Activated CD4-positive, alpha-beta T cell treated with anti-CD3 and anti-CD28 coated beads for 24 hours (primary cell): ENCODE results near the gene SCCPDH.
"Not testable (repeated sequence)": the region's sequence is repeated elsewhere in the genome, so short reads cannot be mapped to it uniquely, and the experiment has no call there.

Source experiments
- DNase-seq, 2 donors: peaks; one replicate each; pipeline ENCODE4 v3.0.0-alpha.2; 2020; ENCODE audit warnings: low read depth in 2 of 2

SCCPDH gene

GRCh38 chr1:246800756-246801155 lies 76.5 kb downstream of the SCCPDH start:
- DNase-seq: no peak

GRCh38 chr1:246801241-246802020 lies 77.2 kb downstream of the SCCPDH start:
- DNase-seq: no peak

GRCh38 chr1:246803373-246803772 lies 79.2 kb downstream of the SCCPDH start:
- no peak for DNase-seq

- DNase-seq: no peak
Measured at GRCh38 chr1:246803883-246804282, 79.7 kb downstream of the SCCPDH start.

GRCh38 chr1:246805135-246805716 lies 81.0 kb downstream of the SCCPDH start:
- no peak for DNase-seq

- no peak for DNase-seq
Measured at GRCh38 chr1:246809473-246809872, 85.3 kb downstream of the SCCPDH start.

- DNase-seq: no peak
Measured at GRCh38 chr1:246811985-246812384, 87.8 kb downstream of the SCCPDH start.

- not testable (repeated sequence) for DNase-seq
Measured at GRCh38 chr1:246813325-246813724, 89.1 kb downstream of the SCCPDH start.

GRCh38 chr1:246814890-246815289 lies 90.7 kb downstream of the SCCPDH start:
- no peak for DNase-seq

GRCh38 chr1:246815693-246816270 lies 91.6 kb downstream of the SCCPDH start:
- DNase-seq: no peak
